GM19328 (cell line): ENCODE data around the gene FBXW8.

Experiments
- ATAC-seq: cut with Tn5 transposase; IDR thresholded peaks from one replicate; pipeline ENCODE4 v1.9.1; 2021; ENCODE audit warnings: mild to moderate bottlenecking, moderate library complexity; ENCODE audit not compliant: unreplicated experiment

Gene FBXW8, protein sequence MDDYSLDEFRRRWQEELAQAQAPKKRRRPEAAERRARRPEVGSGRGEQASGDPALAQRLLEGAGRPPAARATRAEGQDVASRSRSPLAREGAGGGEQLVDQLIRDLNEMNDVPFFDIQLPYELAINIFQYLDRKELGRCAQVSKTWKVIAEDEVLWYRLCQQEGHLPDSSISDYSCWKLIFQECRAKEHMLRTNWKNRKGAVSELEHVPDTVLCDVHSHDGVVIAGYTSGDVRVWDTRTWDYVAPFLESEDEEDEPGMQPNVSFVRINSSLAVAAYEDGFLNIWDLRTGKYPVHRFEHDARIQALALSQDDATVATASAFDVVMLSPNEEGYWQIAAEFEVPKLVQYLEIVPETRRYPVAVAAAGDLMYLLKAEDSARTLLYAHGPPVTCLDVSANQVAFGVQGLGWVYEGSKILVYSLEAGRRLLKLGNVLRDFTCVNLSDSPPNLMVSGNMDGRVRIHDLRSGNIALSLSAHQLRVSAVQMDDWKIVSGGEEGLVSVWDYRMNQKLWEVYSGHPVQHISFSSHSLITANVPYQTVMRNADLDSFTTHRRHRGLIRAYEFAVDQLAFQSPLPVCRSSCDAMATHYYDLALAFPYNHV

DNA sequence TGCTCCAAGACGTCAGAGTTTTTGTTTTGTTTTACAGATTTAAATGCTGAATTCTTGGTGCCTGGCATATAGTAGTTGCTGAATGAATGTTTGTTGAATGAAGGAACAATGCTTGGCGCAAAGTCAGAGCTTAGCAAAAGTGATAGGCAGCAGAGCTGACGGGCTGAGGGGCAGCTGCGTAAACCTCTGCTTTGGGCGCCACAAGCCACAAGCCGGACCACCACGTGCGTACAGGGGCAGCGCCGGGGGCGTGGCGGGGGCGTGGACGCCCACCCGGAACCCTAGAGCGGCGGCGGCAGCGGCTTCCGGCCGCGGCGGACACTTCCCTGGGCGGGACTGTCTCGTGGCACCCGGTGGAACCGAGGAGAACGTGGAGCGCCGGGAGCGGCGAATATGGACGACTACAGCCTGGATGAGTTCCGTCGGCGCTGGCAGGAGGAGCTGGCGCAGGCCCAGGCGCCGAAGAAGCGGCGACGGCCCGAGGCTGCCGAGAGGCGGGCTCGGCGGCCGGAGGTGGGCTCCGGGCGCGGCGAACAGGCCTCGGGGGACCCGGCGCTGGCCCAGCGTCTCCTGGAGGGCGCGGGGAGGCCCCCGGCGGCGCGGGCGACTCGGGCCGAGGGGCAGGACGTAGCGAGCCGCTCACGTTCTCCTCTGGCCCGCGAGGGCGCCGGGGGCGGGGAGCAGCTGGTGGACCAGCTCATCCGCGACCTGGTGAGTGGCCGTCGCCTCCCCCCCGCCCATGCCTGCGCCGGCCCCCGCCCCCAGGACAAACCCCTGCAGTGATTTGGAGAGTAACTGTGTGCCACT is at the start of gene FBXW8:
Gene FBXW8 (plus strand): TSS at position 306 of the 807 bp plus-strand sequence. CDS start 88 bp downstream, at position 394.
- ATAC-seq, result peak; percentile 89

DNA sequence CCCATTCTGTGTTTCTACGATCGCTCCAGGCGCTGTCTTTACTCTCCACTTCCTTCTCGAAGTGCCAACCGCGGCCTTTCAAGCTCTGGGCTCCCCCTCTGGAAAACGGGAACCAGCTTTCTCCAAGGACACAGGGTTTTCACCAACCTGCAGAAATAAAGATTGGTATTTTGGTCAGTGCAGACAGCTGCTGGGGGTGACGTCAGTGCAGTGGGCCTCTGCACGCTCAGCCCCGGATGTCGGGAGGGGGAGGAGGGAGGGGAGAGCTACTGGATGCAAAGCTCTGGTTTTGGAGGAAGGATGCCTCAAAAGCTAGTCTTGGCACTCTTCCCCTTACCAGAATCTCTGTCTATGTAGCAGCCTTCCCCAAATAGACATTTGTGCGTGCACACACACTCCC is 49.4 kb upstream of the FBXW8 start:
- ATAC-seq, result peak; percentile 59

DNA sequence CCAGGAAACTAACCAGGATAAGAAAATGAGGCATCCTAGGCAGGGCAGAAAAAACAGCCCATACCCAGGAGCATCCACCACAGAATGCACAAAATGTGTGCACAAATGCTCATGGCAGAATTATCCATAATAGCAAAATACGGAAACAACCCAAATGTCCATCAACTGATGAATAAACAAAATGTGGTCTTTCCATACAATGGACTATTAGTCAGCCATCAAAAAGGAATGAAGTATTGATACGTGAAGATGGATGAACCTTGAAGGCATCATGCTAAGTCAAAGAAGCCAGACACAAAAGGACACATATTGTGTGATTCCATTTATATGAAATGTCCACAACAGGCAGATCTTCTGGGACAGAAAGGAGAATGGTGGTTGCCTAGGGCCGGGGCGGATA is 48.6 kb upstream of the FBXW8 start:
- no peak for ATAC-seq

DNA sequence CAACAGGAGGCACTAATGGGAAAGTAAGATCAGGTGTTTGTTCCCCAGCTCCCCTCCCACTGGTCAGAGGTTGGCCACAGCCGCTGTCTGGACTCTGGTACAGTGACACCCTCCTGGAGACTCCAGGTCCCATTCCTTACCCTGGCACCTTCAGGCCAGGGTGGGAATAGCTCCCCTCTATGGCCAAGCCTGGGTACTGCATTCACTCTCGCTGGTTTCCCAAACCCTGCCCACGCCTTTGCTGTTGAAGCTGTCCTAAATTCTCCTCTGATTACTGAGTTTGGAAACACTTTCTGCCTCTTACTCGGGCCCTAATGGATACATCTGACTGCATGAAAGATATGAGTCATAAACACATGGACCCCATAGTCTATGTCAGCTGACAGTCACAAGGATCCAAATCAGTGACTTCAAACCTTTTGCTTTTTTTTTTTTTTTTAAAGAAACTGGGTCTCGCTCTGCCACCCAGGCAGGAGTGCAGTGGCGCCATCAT is 47.4 kb upstream of the FBXW8 start:
- ATAC-seq, result no peak

DNA sequence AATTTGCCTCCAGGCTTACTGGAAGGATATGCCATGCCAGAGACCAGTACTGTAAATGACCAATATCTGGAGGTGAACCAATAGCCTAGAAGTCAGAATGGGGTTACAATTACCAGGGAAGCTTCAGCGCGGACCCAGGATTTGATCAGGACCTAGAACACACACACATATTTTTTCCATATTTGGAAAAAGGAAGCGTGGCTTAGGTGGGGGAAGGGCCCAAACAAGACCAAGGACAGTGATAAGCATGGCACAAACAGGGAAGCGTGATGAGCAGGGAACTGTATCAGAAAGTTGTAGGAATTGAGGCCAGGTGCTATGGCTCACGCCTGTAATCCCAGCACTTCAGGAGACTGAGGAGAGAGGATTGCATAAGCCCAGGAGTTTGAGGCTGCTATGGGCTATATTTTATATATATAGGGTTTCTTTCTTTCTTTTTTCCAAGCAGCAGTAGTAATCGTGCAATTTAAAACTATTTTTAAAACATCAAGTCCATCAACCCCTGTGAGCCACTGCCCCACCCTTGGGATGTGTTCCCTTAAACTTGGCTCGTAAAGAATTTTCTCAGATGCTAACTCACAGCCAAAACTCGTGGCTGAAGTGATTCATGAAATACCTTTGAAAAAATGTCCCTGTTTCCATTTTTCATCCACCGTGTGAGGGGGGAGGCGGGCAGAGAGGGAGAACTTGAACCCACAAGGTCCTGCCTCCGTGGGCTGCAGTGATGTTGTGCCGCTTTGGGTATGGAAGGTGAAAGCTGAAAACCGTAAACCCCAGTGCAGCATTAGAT is 46.2 kb upstream of the FBXW8 start:
- ATAC-seq, result no peak

DNA sequence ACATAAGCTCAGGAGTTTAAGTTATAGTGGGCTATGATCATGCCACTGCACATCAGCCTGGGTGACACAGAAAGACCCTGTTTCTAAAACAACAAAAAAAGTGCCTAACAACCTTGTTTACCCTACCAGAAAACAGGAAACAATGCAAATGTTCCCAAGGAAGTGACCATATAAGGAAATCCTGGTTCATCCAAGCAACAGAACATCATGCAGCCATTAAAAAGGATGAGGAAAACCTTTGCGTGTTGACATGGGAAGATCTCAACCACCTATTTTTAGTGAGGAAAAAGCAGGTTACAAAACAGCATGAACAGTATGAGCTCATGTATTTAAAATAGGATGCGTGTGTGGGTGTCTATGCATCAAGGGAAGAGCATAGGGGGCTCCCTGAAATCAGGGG is 43.2 kb upstream of the FBXW8 start:
- no peak for ATAC-seq

DNA sequence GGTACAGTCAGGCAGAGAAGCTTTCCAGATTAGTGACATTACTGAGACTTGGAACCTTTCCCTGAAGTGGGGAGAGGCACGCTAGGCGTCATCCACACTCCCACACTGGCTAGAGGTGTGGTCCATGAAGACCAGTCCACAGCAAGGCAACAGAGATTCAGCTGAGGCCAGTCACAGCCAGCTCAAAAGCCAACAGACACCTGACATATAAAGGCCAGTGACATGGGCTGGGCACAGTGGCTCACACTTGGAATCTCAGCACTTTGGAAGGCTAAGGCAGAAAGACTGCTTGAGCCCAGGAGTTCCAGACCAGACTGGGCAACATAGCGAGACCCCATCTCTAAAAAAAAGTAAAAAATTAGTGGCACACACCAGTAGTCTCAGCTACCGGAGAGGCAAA is 40.4 kb upstream of the FBXW8 start:
- no peak for ATAC-seq

DNA sequence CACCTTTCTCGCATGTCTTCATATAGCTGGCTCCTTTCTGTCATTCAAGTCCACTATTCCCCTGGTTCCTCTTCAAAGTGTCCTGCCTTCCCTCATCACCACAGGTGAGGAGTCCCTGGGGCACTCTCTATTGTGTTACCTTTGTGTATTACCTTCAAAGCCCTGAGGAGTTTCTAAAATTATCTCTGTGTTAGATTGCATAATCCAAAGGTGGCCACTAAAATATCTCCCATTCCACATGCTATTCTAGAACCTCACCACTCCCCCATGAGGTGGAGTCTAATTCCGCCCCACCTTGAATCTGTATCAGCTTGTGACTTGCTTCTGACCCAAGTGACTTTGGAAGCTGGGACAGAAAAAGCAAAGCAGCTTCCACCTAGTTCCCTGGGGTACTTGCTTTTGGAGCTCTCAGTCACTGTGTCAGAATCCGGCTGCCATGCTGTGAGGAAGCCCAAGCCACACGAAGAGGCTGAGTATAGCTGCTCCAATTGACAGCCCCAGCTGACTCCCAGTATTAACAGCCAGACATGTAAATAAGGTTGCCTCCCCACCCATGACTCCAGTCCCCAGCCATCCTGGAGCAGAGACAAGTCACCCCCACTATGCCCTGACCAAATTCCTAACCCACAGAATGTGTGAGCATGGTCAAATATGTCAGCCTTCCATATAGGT is 36.3 kb upstream of the FBXW8 start:
- no peak for ATAC-seq

DNA sequence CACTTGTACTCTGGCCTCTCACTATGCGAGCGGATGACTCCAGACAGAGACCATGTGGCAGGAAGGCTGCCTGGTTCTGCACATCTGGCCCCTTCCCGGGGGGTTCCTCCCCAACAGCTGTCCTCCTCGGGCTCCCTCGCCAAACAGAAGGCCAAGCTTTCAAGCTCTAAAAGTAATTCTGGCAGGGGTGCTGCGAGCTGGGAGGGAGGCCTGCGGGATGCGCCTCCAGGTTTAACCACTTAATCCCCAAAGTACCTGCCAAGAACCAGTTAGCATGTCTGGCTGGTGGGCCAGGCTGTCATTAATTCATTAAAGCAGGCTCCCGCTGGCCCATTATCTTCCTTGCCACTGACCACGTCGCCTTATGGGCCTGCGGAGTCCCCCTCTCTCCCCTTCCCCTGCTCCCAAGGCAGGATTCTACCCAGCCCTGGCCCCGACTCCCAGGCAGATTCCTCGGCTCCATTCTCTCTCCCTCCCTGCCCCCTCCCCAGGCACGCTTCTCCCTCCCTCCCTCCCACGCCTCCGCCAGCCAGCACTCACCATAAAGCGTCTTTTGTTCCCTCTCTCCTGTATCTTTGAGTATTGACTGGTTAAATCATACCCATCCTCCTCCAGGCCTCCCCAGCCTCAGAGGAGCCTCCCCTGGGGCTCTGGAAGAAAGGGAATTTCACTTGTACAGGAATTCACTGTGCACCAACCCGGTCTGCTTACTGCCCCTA is 34.4 kb upstream of the FBXW8 start:
- no peak for ATAC-seq

DNA sequence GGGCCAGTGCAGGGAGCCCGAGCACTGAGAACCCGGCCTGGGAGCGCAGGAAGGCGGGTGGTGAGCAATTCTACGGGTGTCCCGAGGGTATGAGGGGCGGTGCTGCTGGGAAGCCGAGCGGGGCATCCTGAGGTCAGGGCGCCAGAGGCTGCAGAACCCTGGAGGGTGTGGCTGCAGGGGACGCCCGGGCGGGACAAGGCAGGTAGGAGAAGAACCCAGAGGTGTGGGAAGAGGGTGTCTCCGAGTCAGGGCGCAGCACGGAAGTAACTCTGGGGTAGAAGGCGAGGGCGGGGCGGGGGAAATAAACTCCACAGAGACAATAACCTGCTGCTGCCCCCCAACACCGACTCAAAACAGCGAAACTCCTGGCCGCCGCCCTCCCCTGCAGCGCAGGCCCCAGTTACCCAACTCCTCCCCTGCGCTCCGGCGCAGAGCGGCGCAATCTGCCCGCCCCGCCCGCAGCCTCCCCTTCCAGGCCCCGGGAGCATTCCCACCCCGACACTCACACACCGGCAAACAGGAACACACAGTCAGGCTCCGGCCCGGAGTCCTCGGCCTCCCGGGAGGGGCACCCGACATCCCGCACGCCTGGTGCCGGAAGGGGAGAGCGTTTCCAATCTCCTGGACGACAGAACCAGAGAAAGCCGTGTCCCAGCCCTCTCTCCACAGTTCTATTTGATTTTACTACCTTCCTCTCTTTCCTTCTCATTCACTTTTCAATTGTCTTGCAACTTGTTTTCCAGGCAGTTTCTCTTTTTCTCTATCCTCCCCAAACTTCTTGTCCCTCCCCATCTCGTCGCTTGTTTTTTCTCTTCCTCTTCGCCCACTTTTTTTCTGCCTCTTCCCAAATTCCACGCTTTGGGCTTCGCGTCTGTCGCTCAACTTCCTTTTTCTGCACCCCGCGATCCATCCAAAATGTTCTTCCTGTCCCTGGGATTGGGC is 31.9 kb upstream of the FBXW8 start:
- ATAC-seq, result no peak

DNA sequence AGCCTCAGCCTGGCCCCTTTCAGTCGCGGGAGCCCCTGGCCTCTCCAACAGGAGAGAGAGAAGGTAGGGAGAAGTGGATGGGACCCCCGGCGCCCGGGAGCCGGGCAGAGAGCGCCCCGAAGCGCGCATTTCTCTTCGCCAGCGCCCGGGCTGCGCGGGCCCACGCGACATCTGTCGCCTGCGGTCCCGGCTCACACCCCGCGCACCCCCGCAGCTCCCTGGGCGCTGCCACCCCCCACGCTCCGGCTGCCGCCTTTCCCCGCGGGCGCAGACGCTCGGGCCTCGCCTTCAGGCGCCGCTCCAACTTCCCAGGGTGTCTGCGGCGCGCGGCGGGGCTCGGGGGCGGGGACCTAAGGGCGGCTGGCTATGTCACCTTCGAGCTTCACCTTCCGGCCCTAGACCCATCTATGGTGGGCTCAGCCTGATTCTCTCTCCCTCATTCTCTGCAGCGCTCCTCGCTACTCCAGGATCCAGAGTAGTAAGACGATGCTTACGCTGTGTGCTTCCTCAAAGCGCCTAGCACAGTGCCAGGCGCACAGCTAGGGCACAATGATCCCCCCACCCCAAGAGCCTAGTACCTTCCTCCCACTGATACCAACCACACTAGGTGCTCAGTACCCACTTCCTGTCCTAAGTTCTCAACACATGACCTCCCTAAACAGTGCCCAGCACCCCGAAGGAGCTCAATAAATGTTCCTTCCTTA is 31.1 kb upstream of the FBXW8 start:
- ATAC-seq, result no peak

DNA sequence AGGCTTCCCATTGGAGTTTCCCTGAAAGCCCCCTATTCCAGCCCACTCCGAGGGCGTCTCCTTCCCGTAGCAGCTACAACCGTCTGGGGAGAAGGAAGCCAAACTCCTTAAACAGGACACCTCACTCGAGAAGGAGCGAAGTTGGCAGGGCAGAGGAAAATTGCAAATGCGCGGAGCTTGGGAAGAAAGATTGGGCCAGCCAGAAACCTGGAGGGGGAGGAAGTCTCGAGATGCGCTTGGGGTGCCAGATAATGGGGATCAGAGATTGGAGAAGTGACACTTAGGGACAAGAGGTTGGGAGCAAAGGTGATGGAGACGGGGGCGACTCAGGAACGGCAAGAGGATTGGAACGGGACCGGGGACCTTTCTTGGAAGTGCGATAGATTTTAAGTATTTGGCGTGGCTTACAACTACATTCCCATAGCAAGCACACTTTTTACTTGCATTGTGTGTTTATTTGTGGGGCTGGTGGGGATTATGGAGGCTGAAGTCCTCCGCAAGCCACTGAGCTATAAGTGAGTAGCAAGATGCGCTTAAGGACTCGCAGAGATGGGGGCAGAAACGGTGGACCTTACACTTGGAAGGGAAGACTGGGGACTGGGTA is 30.4 kb upstream of the FBXW8 start:
- no peak for ATAC-seq

DNA sequence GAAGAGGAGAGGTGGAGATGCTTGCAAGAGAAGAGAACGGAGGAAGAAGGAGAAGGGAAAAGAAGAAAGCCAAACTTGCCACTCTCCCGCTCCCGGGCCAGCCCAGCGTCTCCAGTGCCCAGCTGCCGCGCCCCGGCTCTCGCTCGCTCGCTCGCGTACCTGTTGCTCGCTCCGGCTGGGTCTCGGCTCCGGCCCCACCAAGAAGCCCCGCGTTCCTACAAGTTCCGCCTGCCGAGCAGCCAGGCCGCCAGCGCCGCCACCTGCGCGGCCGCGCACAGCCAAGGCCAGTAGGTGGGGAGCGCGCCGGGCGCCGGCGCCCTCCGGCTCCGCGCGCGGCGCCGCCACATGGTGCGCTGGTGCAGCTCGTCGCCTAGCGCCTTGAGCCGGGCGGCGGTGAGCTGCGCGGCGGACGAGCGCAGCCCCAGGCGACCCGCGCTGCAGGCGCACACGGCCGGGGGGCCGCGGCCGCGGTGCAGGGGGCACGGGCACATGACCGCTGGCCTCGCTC is 29.9 kb upstream of the FBXW8 start:
- ATAC-seq, result peak; percentile 68

DNA sequence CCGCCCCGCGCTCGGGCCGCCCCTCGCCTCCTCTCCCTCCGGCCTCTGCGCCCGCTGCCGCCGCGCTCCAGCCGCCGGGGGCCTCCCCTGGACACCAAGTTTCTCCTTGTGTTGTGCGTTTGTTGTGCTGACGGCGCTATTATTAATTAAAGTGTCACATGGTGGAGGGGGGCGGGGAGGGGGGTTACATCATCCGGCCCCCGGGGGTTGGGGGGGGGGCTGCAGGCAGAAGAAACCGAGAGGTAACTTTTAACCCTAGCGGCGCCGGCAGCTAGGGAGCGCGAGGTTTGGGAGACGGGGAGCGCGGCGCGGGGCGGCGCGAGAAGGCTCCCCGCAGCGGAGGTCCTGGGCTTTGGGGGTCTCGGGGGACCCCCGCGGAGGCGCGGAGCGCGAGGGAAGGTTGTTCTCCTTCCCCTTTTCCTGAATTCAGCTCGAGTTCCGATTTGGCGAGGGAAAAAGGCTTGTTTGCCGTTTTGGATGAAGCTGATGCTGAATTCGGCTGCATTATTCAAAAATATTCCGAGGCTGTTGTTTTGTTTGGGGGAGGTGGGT is 29.3 kb upstream of the FBXW8 start, which contains the start of gene HRK:
Gene HRK (minus strand): TSS at position 117 of the 552 bp plus-strand sequence. CDS start 134 bp downstream, outside the sequence.
- ATAC-seq, result peak; percentile 17

DNA sequence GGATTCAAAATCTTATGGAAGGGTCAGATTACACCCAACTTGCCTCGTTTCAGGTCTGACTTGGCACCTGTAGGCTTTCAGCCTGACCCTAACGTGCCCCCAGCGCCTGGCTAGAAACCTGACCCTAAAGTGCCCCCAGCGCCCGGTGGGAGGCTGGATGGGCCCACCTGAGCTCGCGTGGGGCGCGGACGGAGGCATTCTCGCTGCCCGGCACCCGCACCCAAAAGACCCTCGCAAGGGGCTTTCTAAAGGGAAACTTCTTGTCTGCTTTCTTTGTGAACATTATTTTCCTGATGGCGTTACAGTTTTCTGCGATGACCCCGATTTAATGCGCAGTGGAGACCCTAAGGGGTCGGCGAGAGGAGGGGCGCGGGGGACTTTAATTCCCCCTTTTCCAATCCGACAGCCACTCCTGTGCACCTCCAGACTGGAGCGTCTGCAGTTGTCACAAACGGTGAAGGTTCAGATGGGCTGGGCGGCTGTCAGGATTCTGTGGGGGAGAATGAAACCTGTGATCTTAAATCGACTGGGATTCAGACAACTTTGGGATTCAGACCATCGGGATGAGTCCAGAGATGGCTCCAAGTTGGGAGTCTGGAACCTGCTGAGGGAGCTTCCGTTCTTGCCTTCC is 28.8 kb upstream of the FBXW8 start:
- no peak for ATAC-seq

DNA sequence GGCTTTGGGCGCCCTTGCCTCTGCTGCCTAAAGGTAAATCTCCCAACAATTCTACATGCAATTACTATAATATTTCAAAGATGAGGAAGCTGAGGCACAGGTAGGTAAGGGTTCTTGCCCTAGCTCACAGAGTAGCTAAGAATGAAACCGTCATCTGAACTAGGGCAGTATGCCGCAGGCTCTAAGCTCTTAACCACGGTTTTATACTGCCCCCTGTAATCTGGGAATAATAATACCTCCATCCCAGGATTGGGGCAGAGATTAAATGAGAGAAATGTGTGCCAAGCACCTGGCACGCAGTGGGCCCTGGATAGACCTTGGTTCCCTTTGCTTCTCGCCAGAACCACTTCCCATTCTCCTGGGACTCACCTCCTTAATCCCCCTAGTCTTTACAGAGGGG is 28.0 kb upstream of the FBXW8 start:
- no peak for ATAC-seq
